Mammary epithelial cell (primary cell): ENCODE data around the gene COL23A1.

Experiments
- CTCF ChIP-seq, 2 donors: IDR thresholded peaks in 1 of 2; conservative IDR thresholded peaks in 1 of 2; 2 replicates each; pipeline ENCODE4 v1.5.1; 2011 to 2012; ENCODE audit warnings: inconsistent platforms in 2 of 2, low read length in 2 of 2, mild to moderate bottlenecking in 2 of 2, control low read depth in 1 of 2, low read depth in 1 of 2; ENCODE audit not compliant: insufficient read depth in 1 of 2; ENCODE audit errors: extremely low read depth in 1 of 2
- EZH2 ChIP-seq: IDR thresholded peaks from 2 replicates; pipeline ENCODE4 v1.6.1; 2012; ENCODE audit warnings: low read length, inconsistent platforms, borderline replicate concordance

- no peak for TF ChIP-seq CTCF (conservative IDR thresholded peaks at IDR 0.05 in 1 of 2, IDR thresholded peaks at IDR 0.05 in 1 of 2; ENCODE audit: extremely low read depth in 1 of 2, insufficient read depth in 1 of 2, low read depth in 1 of 2, low read length in 2 of 2)
- no peak for TF ChIP-seq EZH2
These were observed 302.4 kb downstream of the COL23A1 start for GRCh38 chr5:178287791-178288105.
